ENCODE results near the gene TLCD4. TPM values are rescaled to one million over a fixed set of nuclear protein-coding genes. Genes with fewer than 3 reads are reported as not detected.

Gene TLCD4
- total RNA-seq, 1 experiment from 2014 or later, result 14.1 TPM

GRCh38 chr1:95072117-95072516 is 45.0 kb upstream of the TLCD4 start:
- intact Hi-C loops (cut with micrococcal nuclease; ENCODE audit: unreplicated experiment), result loop anchor here (1.0 to 2.0 kb wide), 2 partner anchors 15 to 44 kb away; no protein-coding TSS in a partner anchor
- TF ChIP-seq CTCF (IDR thresholded peaks at IDR 0.05; ENCODE audit: insufficient read depth in 1 of 2, low read depth in 1 of 2, low read length in 1 of 2, severe bottlenecking in 1 of 2, unreplicated experiment in 1 of 2), result no peak
- H3K4me1 ChIP-seq, result peaks cover 35% of the 10 kb centered on the region
- no peaks in the 10 kb centered on the region for H3K36me3 ChIP-seq (ENCODE audit: control insufficient read depth, insufficient read depth, low read length)
- H3K27me3 ChIP-seq (replicated peaks; ENCODE audit: control insufficient read depth, insufficient read depth, low read length), result no peaks in the 10 kb centered on the region
- no peaks in the 10 kb centered on the region for H3K27me3 Mint-ChIP-seq (ENCODE audit: insufficient read depth, unreplicated experiment)
- no peaks in the 10 kb centered on the region for H3K9me3 ChIP-seq
- ChIA-PET POLR2A (interaction anchor here (0.6 kb wide), 1 partner anchor 162 kb away, joined by 4 read pairs; no protein-coding TSS in a partner anchor), CTCF (interaction anchor here (2.6 kb wide), 1 partner anchor 162 kb away, joined by 19 read pairs; the partner anchor contains the start of gene RWDD3)
- peaks cover 18% of the 10 kb centered on the region for H3K4me1 Mint-ChIP-seq (ENCODE audit: low read depth, unreplicated experiment)
- DNase-seq, result no peak
- H3K9me3 Mint-ChIP-seq (ENCODE audit: unreplicated experiment), result no peaks in the 10 kb centered on the region
- TSS peak; percentile 61 for BruUV-seq (replicated peaks)
- peaks cover 13% of the 10 kb centered on the region for H3K36me3 Mint-ChIP-seq (ENCODE audit: insufficient read depth, unreplicated experiment)
- peak overlapping the region; percentile 57 for H3K4me3 ChIP-seq (ENCODE audit: low read depth, low read length)
- H3K4me3 Mint-ChIP-seq (ENCODE audit: unreplicated experiment), result peak overlapping the region; percentile 99
- H3K27ac Mint-ChIP-seq (ENCODE audit: unreplicated experiment), result peak overlapping the region; percentile 95

DNA sequence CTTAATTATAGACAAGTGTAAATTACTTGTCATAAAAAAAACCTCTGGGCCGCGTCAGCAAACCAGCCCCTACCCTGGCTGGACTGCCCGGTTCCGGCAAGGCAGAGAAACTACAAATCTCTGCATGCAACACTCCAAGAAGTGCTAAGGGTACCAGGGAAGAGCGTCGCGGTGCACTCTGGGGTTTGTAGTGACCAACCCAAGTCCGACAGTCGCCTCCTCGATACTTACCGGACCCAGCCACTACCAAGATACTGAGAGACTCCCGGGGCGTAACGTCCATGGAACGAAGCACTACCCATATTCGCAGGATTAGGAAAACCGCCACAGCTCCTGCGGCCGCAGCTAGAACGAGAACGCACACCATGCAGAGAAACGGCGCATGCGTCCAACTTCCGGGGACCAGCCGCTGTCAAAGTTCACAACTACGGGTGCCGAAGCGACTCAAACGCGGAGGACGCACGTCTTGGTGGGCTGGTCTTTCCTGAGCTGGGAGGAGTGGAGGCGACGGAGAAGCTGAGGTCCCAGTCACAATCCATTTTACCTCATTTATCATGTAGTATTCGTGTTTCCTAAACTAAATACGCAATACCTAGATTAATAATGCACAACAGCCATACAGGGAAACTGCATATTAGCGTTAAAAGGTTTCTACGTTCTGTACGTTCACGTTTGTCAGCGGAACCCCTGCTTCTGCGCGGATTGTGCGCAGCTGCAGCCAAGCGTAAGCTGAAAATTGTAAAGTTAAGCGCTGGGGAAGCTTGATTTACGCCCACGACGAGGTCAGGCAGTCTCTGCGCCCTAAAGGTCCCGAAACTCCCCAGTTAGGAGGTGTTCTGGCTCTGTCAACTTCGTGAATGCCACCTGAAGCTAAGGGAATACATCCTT is 44.4 kb upstream of the TLCD4 start, which contains the start of gene ALG14:
Gene ALG14, minus strand, starts transcription at position 420 of the 888 bp plus-strand sequence. Its CDS starts 53 bp downstream, at position 367.
- intact Hi-C loops (cut with micrococcal nuclease; ENCODE audit: unreplicated experiment), result loop anchor here (1.0 to 2.0 kb wide), 2 partner anchors 14 to 44 kb away; no protein-coding TSS in a partner anchor
- Histone ChIP-seq H3K36me3 (ENCODE audit: control insufficient read depth, insufficient read depth, low read length) (no peaks in the 10 kb centered on the region), H3K27me3 (replicated peaks; ENCODE audit: control insufficient read depth, insufficient read depth, low read length) (no peaks in the 10 kb centered on the region), H3K4me3 (ENCODE audit: low read depth, low read length) (peak within 1 kb of the TSS; percentile 57), H3K4me1 (peaks cover 33% of the 10 kb centered on the region), H3K9me3 (no peaks in the 10 kb centered on the region)
- CTCF ChIA-PET, result interaction anchor here (0.6 to 2.6 kb wide), 5 partner anchors 12 to 161 kb away, joined by 3 to 19 read pairs (median 4); partner anchors contain the start of genes RWDD3 and TLCD4
- Mint-ChIP-seq H3K9me3 (ENCODE audit: unreplicated experiment) (no peaks in the 10 kb centered on the region), H3K4me1 (ENCODE audit: low read depth, unreplicated experiment) (peaks cover 11% of the 10 kb centered on the region), H3K4me3 (ENCODE audit: unreplicated experiment) (peak within 1 kb of the TSS; percentile 99), H3K27ac (ENCODE audit: unreplicated experiment) (peak within 1 kb of the TSS; percentile 95), H3K36me3 (ENCODE audit: insufficient read depth, unreplicated experiment) (peaks cover 13% of the 10 kb centered on the region), H3K27me3 (ENCODE audit: insufficient read depth, unreplicated experiment) (no peaks in the 10 kb centered on the region)
- no peak for TF ChIP-seq CTCF (IDR thresholded peaks at IDR 0.05; ENCODE audit: insufficient read depth in 1 of 2, low read depth in 1 of 2, low read length in 1 of 2, severe bottlenecking in 1 of 2, unreplicated experiment in 1 of 2)
- TSS peak; percentile 63 for BruUV-seq (replicated peaks)
- POLR2A ChIA-PET, result interaction anchor here (0.6 to 0.9 kb wide), 2 partner anchors 161 to 162 kb away, joined by 3 to 7 read pairs; no protein-coding TSS in a partner anchor
- peak; percentile 87 to 93 for DNase-seq

- Histone ChIP-seq H3K4me3 (ENCODE audit: low read depth, low read length) (peak overlapping the region; percentile 57), H3K9me3 (no peaks in the 10 kb centered on the region), H3K4me1 (peaks cover 26% of the 10 kb centered on the region), H3K27me3 (replicated peaks; ENCODE audit: control insufficient read depth, insufficient read depth, low read length) (no peaks in the 10 kb centered on the region), H3K36me3 (ENCODE audit: control insufficient read depth, insufficient read depth, low read length) (no peaks in the 10 kb centered on the region)
- Mint-ChIP-seq H3K4me3 (ENCODE audit: unreplicated experiment) (peak overlapping the region; percentile 99), H3K27ac (ENCODE audit: unreplicated experiment) (peak overlapping the region; percentile 95), H3K4me1 (ENCODE audit: low read depth, unreplicated experiment) (peaks cover 7% of the 10 kb centered on the region), H3K36me3 (ENCODE audit: insufficient read depth, unreplicated experiment) (peaks cover 13% of the 10 kb centered on the region), H3K9me3 (ENCODE audit: unreplicated experiment) (no peaks in the 10 kb centered on the region), H3K27me3 (ENCODE audit: insufficient read depth, unreplicated experiment) (no peaks in the 10 kb centered on the region)
- BruUV-seq (replicated peaks), result no TSS peak
- POLR2A ChIA-PET, result interaction anchor here (0.6 to 0.9 kb wide), 2 partner anchors 160 to 161 kb away, joined by 3 to 7 read pairs; no protein-coding TSS in a partner anchor
- intact Hi-C loops (cut with micrococcal nuclease; ENCODE audit: unreplicated experiment), result loop anchor here (2.0 kb wide), 1 partner anchor 13 kb away; no protein-coding TSS in a partner anchor
- no peak for DNase-seq
- no peak for TF ChIP-seq CTCF (IDR thresholded peaks at IDR 0.05; ENCODE audit: insufficient read depth in 1 of 2, low read depth in 1 of 2, low read length in 1 of 2, severe bottlenecking in 1 of 2, unreplicated experiment in 1 of 2)
- CTCF ChIA-PET, result interaction anchor here (0.7 to 2.6 kb wide), 4 partner anchors 11 to 160 kb away, joined by 3 to 19 read pairs (median 5); partner anchors contain the start of gene RWDD3
Observed at GRCh38 chr1:95073446-95073845, 43.7 kb upstream of the TLCD4 start.

All from Caco-2 (cell line).